ENCODE measurements around the gene BRINP3. TPM values are rescaled to one million over a fixed set of nuclear protein-coding genes. Genes with fewer than 3 reads are reported as not detected.
"Not testable (repeated sequence)": the region's sequence is repeated elsewhere in the genome, so short reads cannot be mapped to it uniquely, and the experiment has no call there.

The BRINP3 gene
- 1 to 10 TPM; 2.4 to 7.2 (median 3.9) TPM for polyA plus RNA-seq (ENCODE audit: insufficient read length in 4 of 4)

DNA sequence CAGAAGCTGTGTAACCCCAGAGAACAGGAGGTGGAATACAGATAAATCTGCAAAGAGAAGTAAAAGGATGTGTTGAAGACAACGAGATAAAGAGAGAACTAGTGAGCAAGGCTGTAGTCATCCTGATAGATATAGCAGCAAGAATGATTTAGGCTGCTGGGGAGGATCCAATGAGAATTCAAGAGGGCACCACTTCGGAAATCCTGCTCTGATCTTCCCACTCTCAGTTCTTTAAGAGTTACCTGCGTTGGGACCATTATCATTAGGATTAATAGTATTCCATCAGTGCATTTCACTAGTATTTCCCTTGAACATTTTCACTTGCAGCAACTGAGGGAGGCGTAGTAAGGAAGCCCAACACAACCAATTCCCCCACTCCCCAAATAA, at the start of gene BRINP3:
Gene BRINP3 (minus strand): TSS at position 103 of the 387 bp plus-strand sequence.
- no peak for DNase-seq (ENCODE audit: low read depth in 4 of 4, low spot score in 3 of 4)

DNA sequence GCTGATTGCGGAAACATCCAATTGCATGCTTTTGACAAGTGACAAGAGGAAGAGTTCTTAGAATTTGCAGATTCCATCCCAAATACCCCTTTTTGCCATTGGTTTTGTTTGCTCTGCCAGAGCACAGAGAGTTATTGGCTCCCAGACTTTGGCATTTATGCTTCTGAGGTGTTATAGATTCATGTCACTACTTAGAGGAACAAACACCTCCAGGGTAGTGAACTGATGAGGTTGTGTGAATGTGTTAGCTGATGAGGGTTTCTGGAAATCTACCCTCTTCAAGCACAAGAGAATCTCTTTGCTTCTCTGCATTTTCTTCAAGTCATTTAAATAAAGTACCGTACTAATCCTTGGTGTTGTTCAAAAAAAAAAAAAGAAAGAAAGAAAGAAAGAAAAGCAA, 33.9 kb upstream of the BRINP3 start:
- no peak for DNase-seq (ENCODE audit: low read depth in 4 of 4, low spot score in 3 of 4)

DNA sequence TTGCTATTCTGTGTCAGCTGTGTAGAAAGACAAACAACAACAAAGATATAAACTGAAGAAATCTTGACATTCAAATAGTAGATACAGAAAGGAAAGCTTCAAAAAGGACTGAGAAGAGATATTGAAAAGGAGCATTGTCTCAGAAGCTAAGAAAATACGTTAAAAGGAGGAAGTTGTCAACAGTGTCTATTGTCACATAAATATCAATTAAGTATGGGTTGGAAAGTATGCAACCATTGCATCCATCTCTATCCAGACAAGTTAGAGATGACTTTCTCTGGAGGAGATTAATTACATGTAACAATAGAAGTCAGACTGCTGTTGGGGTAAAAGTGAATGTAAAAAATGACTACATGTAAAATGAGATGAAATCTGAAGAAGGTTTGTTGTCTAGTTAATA, 29.7 kb upstream of the BRINP3 start:
- DNase-seq (ENCODE audit: low read depth in 4 of 4, low spot score in 3 of 4), result no peak

DNA sequence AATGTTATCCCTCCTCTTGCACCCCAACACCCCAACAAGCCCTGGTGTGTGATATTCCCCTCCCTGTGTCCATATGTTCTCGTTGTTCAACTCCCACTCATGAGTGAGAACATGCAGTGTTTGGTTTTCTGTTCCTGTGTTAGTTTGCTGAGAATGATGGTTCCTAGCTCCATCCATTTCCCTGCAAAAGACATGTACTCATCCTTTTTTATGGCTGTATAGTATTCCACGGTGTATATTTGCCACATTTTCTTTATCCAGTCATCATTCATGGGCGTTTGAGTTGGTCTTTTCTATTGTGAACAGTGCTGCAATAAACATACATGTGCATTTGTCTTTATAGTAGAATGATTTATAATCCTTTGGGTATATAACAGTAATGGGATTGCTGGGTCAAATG, 26.9 kb upstream of the BRINP3 start:
- not testable (repeated sequence) for DNase-seq (ENCODE audit: low read depth in 4 of 4, low spot score in 3 of 4)

DNA sequence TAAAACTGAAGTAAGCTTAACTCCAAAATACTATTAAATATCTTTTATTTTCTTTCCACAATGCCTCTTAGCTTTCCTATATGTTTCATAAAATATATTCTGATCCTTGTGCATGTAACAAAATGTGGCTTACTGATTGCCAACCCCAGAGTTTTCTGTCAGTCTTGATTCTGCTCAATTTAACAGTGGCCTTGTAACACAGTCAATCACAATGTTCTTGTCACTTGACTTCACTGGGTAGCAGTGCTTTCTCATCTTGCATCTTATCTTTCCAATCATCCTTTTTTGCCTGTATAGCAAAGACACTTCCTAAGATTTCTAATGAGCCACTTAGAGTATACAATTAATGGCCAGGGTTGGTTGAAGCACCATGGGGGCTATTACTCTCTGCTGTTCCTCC, 19.9 kb upstream of the BRINP3 start:
- no peak for DNase-seq (ENCODE audit: low read depth in 4 of 4, low spot score in 3 of 4)

DNA sequence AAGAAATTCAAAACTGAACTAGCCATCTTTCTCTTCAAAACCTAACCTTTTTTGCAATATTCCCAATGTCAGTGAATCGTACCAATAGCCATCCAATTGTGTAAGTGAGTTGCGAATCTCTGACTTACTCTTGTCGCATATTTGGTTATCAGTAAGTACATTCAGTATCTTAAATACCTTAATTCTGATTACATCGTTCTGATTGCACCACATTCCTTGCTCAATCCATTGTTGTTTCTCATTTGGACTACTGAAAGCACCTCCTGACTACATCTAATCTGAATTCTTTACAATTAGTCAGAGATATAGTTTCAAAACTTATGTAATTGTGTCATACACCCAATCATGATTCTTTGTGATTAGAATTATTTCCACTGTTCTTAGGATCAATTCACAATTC, 16.8 kb upstream of the BRINP3 start:
- no peak for DNase-seq (ENCODE audit: low read depth in 4 of 4, low spot score in 3 of 4)

DNA sequence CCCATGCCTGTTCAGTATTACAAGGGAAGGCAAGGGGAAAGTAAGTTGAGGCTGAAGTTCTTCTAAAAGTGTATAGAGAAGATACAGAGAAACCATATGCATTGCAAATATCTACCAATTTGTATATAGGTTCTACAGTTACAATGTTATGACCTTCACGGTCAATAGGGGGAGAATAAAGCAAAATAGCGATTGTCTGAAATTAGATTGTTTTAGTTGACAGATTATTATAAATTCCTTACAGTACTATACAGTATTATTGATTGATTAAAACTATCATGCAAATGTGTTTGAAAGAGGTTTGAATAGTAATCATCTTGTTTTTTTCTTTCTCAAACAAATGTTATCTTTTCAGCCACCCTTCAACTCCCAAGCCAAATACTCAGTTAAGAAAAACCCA, 13.7 kb upstream of the BRINP3 start:
- DNase-seq (ENCODE audit: low read depth in 4 of 4, low spot score in 3 of 4), result no peak

DNA sequence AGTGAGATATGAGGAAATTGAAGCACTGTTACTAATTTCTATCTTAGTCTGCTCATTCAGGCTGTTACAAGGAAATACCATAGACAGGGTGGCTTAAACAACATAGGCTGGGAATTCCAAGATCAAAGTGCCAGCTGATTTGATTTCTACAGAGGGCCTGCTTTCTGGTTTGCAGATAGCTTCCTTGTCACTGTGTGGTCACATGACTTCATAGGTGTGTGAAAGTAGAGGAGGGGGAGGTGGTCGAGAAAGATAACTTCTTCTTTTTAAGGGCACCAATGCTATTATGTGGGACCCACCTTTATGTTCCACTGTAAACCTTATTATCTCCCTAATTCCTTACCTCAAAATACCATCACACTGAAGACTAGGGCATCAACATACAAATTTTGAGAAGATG, 6.4 kb upstream of the BRINP3 start:
- no peak for DNase-seq (ENCODE audit: low read depth in 4 of 4, low spot score in 3 of 4)

DNA sequence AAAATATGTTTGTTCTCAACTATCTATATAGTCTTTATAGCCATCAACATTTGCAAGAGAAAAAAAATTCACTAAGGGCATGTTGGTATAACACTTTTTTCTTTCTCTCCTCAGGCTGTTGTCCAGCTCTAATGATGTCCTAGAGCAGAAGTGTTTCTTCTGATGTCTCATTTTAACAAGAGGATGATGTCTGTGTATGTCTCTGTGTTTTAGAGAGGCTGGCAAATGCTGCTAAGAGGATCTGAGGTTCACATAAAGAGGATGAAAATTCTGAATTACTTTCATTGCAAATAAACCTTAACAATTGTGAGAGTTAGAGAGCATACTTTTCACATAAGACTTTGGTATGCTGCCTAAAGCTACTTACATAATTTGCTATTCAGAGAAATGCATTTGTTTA, 2.6 kb upstream of the BRINP3 start:
- DNase-seq (ENCODE audit: low read depth in 4 of 4, low spot score in 3 of 4), result no peak

DNA sequence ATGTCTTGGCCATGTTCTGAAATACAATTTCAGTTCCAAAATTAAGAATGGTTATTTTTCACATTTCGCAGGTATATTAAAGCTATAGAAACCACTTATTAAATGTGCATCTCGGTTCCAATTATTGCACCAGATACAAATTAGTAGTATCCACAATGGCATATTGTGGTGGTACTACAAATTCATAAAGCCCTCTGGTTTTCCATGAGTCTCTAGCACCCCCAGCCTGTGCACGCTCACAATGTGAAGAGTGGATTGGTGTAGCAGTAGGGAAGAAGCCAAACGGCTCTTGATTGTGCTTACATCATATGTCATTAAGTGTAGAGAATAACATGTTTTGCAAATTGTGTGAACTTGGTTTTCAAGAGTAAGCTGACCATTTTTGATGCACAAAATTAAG, 1.9 kb upstream of the BRINP3 start:
- DNase-seq (ENCODE audit: low read depth in 4 of 4, low spot score in 3 of 4), result no peak

DNA sequence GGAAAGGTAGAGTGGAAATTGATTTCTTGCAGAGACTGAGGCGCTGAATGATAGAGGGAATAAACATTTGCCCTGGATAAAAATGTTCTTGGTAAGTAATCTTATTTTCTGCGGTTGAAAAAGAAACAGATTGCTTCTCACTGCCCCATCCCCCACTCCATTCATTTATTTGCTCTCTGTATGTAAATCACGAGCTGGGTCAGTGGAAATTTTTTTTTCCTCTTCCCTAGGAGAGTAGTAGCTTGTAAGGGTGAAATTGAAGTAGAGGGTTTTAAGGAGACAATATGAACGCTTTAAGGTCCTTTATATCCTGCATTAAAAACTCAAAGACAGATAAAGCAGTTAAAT, 1.4 kb upstream of the BRINP3 start:
- DNase-seq (ENCODE audit: low read depth in 4 of 4, low spot score in 3 of 4), result peak in 1 of 4 donors; percentile 12

DNA sequence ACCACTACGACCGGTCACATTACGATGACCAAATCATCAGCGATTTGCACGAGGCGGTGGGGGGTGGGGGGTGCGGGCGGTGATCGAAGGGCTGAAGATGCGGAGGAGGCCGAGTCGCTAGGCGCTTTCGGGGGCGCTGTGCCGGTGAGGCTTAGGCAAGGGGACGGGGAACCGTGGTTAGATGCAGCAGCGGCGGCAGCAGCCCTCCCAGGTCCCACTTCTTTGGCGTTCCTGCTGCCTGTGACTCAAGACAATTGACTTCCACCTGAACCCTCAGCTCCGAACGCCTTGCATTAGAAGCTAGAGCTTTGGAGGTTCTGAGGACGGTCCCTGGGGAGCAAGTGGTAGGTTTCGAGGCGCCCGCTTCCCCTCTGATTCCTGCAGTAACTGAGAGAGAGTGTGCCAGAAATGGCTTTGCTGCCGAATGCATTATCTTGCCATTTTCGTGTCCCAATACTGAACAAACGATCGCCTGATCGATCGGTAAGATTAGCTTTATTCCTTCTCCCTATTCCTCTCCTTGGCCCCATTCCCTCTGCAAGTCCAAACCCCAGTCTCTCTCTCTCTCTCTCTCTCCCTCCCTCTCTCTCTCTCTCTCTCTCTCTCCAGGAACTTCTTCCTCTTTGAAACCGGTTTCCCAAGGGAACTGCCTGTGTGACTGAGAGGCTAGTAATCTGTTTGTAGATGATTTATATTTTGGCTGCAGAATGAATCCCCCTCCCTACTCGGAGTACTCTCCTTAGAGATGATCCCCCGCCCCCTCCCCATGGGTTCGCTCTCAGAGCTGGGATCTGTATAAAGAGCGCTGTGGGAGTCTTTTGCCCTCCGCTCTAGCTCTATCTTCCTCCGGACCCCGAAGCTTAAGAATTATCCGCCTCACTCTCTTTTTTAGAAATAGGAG, 735 bp upstream of the BRINP3 start:
- peak in 1 of 4 donors; percentile 20 for DNase-seq (ENCODE audit: low read depth in 4 of 4, low spot score in 3 of 4)

DNA sequence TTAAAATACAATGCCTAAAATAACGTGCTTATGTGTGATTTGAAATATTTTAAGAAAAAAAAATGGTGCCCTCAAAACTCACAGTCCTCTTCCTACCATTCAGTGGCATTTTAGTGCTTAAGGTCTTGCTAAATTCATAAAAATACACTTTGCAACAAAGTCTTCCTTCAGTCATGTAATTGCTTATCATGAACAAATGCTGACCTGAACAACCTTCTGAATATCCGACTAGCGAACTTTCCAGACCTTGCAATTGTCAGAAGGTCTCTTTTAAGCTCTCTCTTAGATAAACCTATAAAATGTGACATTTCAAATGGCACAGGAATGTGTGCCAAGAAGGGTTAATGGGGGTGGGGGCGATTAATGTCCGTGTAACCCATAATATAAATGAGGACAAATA, 858 bp downstream of the BRINP3 start:
- no peak for DNase-seq (ENCODE audit: low read depth in 4 of 4, low spot score in 3 of 4)

DNA sequence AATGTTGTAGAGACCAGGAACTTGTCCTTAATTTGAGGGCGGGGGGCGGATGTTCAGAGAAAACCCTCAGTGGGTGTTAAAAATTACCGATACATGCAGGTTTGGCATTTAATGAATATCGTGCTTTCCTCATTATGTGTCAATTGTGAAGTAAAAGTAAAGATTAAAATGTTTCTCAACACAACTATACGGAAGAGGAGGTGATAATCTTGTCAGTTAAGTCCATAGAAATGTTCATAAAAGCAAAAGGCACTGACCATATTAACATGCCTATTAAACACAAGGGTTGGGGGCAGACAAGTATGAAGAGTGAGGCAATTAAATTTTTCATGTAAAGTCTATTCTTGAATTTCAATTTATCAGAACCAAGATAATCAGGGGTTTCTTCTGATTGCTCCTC, 1.3 kb downstream of the BRINP3 start:
- no peak for DNase-seq (ENCODE audit: low read depth in 4 of 4, low spot score in 3 of 4)

DNA sequence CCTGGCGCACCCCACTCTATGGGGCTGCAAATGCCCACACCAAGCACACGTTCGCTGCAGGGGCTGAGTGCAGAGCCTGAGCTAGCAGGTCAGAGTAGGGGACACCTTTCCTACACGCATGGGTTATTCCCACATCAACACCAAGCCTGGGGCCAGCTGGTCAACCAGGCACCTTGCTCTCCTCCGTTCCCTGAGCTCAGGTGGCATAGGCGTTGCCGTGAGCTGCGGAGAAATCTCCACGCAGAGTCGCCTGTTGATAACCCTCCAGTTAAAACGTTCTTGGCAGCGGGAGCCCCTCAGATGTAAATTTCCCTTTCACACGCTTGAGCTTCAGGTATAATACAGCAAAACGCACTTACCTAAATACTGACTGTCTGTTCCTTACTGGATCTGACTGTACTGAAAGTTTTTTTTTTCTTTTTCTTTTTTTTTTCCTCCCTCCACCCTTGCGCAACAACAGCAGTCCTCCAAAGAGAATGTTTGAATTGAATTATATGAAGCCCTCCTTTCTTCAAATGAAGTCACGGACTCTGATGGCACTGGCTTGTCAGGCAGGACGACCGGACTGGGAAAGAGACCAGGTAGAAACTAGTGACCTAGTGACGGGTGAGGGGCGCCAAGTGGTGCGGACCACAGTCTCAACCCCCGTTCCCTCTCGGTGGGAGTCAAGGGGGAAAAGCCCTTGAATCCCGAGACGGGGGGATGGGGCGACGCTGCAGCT, 2.1 kb downstream of the BRINP3 start:
- peak in 1 of 4 donors; percentile 16 for DNase-seq (ENCODE audit: low read depth in 4 of 4, low spot score in 3 of 4)

DNA sequence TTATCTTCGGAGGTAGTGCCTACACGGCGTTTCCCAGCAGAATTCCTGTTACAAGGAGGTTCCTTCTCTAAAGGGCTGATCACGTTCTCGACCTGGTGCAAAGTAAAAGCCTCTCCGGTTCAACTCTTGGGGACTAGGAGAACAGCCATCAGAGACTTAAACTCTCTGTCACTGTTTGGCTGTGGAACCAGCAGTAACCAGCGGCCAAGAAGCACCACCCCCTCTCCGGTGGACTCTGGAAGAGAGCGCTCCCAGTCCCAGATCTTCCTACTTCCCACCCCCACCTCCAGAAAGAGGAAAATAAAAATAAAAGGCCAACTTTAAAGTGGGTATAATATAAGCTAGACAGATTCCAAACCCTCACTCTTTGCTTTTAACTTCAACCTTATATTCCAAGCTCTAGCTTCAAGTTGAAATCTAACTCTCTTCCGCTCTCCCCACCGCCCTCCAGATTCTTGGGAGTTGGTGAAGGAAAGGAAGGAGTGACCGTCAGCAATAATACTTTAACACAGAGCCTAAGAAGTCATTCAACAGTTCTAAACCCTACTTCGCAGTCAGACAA, 2.9 kb downstream of the BRINP3 start:
- DNase-seq (ENCODE audit: low read depth in 4 of 4, low spot score in 3 of 4), result no peak

DNA sequence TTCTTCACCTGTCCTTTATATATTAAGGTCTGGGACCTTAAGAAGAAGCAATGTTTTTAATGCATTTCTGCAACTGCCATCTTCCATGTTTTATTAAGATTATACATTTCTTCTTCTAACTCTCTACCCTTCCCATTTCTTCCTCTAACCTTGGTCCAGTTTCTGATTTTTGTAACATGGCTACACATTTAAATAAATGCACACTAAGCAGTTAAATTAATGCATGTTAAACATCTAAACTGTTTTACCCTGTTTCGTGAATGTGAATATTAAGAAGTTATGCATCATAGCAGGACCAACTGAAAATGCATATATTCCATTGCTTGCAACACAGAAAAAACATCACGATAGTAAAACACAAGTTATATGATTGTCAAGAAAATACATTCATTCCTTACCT, 3.7 kb downstream of the BRINP3 start:
- no peak for DNase-seq (ENCODE audit: low read depth in 4 of 4, low spot score in 3 of 4)

DNA sequence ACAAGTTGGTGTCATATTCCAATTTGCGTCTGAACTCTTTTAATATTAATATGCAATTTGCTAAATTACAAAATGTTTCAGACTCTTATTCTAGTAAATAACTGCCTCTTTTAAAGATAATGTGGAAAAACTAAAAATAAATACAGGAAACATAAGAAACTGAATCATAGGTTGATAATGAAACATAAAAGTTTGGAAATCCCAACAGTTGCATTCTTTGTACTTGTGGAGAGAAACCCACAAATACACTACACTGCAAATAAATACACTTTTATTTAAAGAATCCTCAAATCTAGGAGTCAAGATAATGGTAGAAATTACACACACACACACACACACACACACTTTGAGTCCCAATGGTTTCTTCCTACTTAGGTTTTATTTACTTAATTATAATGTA, 5.2 kb downstream of the BRINP3 start:
- no peak for DNase-seq (ENCODE audit: low read depth in 4 of 4, low spot score in 3 of 4)

DNA sequence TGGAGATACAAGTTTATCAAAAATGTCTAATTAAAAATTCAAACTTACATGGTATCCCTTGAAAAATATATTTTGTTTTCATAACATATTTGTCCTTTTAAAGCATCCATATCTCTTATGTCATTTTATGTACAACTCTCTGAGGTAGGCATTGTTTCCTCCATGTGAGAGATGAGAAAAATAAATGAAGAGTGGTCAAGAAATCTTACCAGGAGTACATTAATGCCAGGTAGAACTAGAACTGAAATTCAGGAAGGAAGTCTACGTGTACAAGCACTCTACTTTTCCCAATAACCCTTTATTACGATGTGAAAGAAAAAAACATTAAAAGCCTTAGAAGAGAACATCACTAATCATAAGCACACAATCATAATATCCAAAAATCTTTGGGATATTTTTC, 5.6 kb downstream of the BRINP3 start:
- DNase-seq (ENCODE audit: low read depth in 4 of 4, low spot score in 3 of 4), result no peak

DNA sequence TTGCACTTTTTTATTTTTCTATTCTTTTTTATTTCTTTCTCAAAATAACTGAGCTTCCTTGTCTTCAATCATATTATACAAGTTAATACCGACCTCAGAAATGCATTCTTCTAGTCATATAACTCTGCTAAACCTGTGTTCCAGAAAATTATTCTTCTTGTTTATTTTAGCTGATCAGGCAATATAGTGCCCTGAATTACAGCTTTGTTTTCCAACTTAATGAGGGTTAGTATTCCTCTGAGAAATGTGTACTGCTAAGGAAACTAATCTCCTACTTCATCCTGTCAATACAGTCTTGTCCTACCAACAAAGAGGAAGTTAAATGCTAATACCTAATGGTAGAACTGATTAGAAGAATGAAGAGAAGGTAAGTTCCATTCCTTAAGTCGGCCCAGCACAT, 13.0 kb downstream of the BRINP3 start:
- no peak for DNase-seq (ENCODE audit: low read depth in 4 of 4, low spot score in 3 of 4)

DNA sequence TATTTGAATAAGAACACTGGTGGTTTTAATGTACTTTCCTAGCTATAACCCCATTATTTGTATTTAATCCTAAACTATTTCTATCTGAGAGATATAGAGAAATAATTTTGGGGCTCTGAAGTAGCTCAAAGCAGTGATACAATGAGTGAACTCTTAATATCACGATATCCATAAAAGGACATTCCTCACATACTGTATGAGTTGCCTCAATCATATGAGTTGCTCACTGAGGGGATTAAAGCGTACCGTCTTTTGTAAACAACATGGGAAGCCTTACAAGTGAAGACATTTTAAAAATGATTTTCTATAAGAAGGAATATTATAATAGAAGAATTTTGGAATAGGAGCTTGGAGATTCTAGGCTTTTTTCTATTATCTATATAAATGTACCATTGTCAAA, 21.5 kb downstream of the BRINP3 start:
- DNase-seq (ENCODE audit: low read depth in 4 of 4, low spot score in 3 of 4), result no peak

DNA sequence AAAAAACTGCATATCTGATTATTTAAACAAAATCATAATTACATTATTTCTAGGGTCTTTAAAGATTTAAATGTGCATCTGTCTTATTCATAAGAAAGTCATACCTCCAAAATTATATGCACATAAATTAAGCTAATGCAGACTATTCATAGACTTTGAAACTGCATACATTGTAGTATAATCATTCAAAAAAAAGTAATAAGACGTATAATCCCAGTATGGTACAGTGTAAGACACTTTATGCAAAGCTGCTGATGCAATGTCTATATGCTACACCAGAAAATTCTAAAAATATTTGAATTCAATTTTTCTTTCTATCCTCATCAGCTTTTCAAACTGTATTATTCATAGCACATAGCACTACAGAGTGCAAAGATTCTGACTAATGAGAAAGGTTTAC, 22.0 kb downstream of the BRINP3 start:
- no peak for DNase-seq (ENCODE audit: low read depth in 4 of 4, low spot score in 3 of 4)

Measured in left renal pelvis (tissue), 4 donors.